Stimulated activated CD4-positive, alpha-beta T cell treated with anti-CD3 and anti-CD28 coated beads, Interleukin-2, amount 100 ng/mL, for 24 hours (primary cell): ENCODE results near the gene RBM17.

Experiments
- DNase-seq, 2 donors: peaks; one replicate each; pipeline ENCODE4 v3.0.0-alpha.2; 2020

Gene RBM17

GRCh38 chr10:6138456-6138855 lies 49.6 kb downstream of the RBM17 start:
- no peak for DNase-seq

- no peak for DNase-seq
Observed at GRCh38 chr10:6139470-6139869, 50.6 kb downstream of the RBM17 start.

- peak; percentile 42 to 53 for DNase-seq
Observed at GRCh38 chr10:6140141-6140841, 51.5 kb downstream of the RBM17 start.

- peak in 1 of 2 donors; percentile 42 for DNase-seq
Observed at GRCh38 chr10:6140965-6141295, 52.1 kb downstream of the RBM17 start.

- DNase-seq, result peak; percentile 49 to 54
Observed at GRCh38 chr10:6141296-6142151, 52.7 kb downstream of the RBM17 start.

GRCh38 chr10:6142186-6142585 lies 53.4 kb downstream of the RBM17 start:
- peak in 1 of 2 donors; percentile 28 for DNase-seq

GRCh38 chr10:6142644-6143043 lies 53.8 kb downstream of the RBM17 start:
- DNase-seq, result no peak

GRCh38 chr10:6143181-6143580 lies 54.3 kb downstream of the RBM17 start:
- DNase-seq, result no peak

GRCh38 chr10:6144406-6145165 lies 55.8 kb downstream of the RBM17 start:
- peak; percentile 87 to 92 for DNase-seq

- DNase-seq, result peak in 1 of 2 donors; percentile 25
Observed at GRCh38 chr10:6145166-6145987, 56.5 kb downstream of the RBM17 start.

- DNase-seq, result no peak
Observed at GRCh38 chr10:6146013-6146785, 57.4 kb downstream of the RBM17 start.

GRCh38 chr10:6146921-6147320 lies 58.1 kb downstream of the RBM17 start:
- DNase-seq, result no peak

- DNase-seq, result no peak
Observed at GRCh38 chr10:6148251-6148701, 59.4 kb downstream of the RBM17 start.

GRCh38 chr10:6148908-6149307 lies 60.1 kb downstream of the RBM17 start:
- no peak for DNase-seq

- DNase-seq, result peak; percentile 45 to 58
Observed at GRCh38 chr10:6151087-6151977, 62.5 kb downstream of the RBM17 start.

- DNase-seq, result no peak
Observed at GRCh38 chr10:6153845-6154244, 65.0 kb downstream of the RBM17 start.

- no peak for DNase-seq
Observed at GRCh38 chr10:6154566-6154965, 65.7 kb downstream of the RBM17 start.

- no peak for DNase-seq
Observed at GRCh38 chr10:6158276-6158675, 69.4 kb downstream of the RBM17 start.

- DNase-seq, result no peak
Observed at GRCh38 chr10:6161921-6162320, 73.1 kb downstream of the RBM17 start.

- DNase-seq, result no peak
Observed at GRCh38 chr10:6162589-6163356, 73.9 kb downstream of the RBM17 start.
